Measurements from ENCODE around the gene DACT3. TPM values are rescaled to one million over a fixed set of nuclear protein-coding genes. Genes with fewer than 3 reads are reported as not detected.

DACT3 gene, protein sequence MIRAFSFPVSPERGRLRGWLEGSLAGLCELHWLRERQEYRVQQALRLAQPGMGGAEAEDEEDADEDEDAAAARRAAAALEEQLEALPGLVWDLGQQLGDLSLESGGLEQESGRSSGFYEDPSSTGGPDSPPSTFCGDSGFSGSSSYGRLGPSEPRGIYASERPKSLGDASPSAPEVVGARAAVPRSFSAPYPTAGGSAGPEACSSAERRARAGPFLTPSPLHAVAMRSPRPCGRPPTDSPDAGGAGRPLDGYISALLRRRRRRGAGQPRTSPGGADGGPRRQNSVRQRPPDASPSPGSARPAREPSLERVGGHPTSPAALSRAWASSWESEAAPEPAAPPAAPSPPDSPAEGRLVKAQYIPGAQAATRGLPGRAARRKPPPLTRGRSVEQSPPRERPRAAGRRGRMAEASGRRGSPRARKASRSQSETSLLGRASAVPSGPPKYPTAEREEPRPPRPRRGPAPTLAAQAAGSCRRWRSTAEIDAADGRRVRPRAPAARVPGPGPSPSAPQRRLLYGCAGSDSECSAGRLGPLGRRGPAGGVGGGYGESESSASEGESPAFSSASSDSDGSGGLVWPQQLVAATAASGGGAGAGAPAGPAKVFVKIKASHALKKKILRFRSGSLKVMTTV
- total RNA-seq = 1 to 10 TPM; 1.7 to 3.2 (median 2.7) TPM

DNA sequence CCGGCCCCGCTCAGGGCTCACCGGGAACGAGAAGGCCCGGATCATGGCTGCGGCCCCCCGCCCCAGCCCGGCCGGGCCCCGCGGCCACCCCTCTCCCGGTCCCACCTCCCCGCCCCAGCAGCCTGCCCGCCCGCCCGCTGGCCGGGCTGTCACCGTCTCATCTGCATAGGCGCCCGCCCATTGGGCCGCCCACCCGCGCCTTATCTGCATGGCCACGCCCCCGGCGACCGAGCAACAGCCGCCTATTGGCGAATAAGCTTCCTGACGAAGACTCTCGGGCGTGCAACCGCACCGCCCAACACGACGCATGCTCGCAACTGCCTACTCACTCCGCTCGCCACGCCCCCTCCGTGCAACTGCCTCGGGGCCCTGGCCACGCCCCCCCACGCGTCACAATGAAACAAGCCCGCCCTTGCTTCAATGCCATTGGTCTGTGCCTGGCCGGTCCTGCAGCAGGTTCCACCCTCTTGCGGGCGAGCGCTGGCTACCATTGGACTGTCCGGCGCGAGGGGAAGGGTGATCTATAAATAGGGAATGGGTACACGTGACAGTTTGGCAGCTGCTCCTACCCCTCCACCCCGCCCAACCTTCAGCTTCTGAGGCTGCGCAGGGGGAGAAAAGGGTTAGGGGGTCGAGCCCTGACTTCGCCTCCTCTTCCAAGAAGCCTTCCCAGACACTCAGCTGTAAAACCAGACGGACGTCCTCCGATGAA, at the start of gene DACT3:
TSS of gene DACT3 (minus strand) at position 163 of the 712 bp plus-strand sequence. CDS start at position 45, 118 bp downstream.
- Histone ChIP-seq H3K27me3 (no peaks in the 10 kb centered on the region), H3K4me3 (replicated peaks in 1 of 3) (peak within 1 kb of the TSS in 2 of 3 donors; percentile 18 to 47), H3K4me1 (peaks cover 19 to 20% of the 10 kb centered on the region in 2 donors), H3K9me3 (no peaks in the 10 kb centered on the region), H3K36me3 (no peaks in the 10 kb centered on the region), H3K27ac (peak within 1 kb of the TSS; percentile 52 to 58 (median 55))
- WGBS, 2 donors = 0 to 1% methylated on average over 15 to 25 of the region's 61 CpGs
- DNase-seq = peak; percentile 100
- no peak for TF ChIP-seq POLR2A (IDR thresholded peaks at IDR 0.05)
- TF ChIP-seq, protein P1, sequence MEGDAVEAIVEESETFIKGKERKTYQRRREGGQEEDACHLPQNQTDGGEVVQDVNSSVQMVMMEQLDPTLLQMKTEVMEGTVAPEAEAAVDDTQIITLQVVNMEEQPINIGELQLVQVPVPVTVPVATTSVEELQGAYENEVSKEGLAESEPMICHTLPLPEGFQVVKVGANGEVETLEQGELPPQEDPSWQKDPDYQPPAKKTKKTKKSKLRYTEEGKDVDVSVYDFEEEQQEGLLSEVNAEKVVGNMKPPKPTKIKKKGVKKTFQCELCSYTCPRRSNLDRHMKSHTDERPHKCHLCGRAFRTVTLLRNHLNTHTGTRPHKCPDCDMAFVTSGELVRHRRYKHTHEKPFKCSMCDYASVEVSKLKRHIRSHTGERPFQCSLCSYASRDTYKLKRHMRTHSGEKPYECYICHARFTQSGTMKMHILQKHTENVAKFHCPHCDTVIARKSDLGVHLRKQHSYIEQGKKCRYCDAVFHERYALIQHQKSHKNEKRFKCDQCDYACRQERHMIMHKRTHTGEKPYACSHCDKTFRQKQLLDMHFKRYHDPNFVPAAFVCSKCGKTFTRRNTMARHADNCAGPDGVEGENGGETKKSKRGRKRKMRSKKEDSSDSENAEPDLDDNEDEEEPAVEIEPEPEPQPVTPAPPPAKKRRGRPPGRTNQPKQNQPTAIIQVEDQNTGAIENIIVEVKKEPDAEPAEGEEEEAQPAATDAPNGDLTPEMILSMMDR (IDR thresholded peaks at IDR 0.05) = no peak
- intact Hi-C loops (cut with DNase I) = loop anchor here (5.0 kb wide), 3 partner anchors 44 to 134 kb away; partner anchors contain the start of gene CALM3

DNA sequence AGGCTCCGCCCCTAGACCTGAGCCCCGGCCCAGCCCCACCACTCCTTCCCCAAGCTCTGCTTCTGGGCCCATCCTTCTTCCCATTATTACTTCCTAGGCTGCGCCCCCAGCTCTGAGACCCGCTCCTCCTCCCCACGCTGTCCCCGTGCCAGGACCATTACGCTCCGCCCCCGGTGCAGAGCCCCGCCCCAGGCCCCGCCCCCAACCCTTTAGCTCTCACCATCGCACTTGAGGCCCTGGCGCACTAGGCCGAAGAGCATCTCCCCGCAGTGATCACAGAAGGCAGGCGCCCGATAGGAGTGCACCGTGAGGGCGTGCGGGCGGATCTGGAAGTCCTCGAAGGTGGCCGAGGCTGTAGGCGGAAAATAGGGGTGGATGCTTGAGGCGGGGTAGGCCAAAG, 49.7 kb upstream of the DACT3 start:
- H3K27me3 ChIP-seq = no peaks in the 10 kb centered on the region
- 84 to 87% methylated on average over 25 of the region's 25 CpGs for WGBS, 2 donors
- peaks cover 11 to 15% of the 10 kb centered on the region in 2 donors for H3K4me1 ChIP-seq
- TF ChIP-seq, protein P1 (IDR thresholded peaks at IDR 0.05) = no peak
- TF ChIP-seq POLR2A (IDR thresholded peaks at IDR 0.05) = no peak
- no peak overlapping the region for H3K27ac ChIP-seq
- intact Hi-C loops (cut with DNase I) = loop anchor here (5.0 kb wide), 1 partner anchor 37 kb away; the partner anchor contains the start of genes FKRP and STRN4
- peaks cover 8 to 20% of the 10 kb centered on the region in 2 donors for H3K36me3 ChIP-seq
- H3K9me3 ChIP-seq = no peaks in the 10 kb centered on the region
- no peak for DNase-seq
- no peak overlapping the region for H3K4me3 ChIP-seq (replicated peaks in 1 of 3)

DNA sequence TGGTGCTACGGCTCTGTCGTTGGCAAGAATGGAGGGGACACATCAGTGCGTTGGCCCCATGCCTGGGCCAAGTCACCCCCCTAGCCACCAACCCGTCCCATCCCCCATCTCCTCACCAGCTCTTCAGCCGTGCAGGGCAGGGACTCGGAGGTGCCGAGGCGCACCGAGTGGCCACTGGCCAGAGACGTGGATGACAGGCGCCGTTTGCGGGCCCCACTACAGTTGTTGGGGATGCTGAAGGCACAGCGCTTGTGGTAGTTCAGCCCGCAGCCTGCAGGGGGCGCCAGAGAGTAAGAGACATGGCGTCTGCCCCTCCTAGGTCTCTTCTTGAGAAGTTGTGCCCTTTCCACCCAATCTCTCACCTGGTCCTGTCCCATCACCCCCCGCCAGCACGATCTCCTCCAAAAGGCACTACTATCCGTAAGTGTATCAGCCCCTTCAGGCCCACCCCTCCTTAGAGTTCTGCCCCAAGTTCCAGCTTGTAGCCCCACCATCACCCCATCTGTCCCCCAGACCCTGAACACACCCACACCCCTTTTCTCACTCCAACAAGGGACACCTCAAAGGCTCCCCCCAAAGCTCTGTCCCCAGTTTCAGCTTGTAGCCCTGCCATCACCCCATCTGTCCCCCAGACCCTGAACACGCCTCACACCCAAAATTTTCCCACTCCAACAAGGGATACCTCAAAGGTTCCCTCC, 43.5 kb upstream of the DACT3 start:
- peak; percentile 65 to 70 for DNase-seq
- no peak overlapping the region for H3K4me3 ChIP-seq (replicated peaks in 1 of 3)
- no peak overlapping the region for H3K27ac ChIP-seq
- peaks cover 46 to 60% of the 10 kb centered on the region in 2 donors for H3K36me3 ChIP-seq
- no peaks in the 10 kb centered on the region for H3K9me3 ChIP-seq
- no peaks in the 10 kb centered on the region for H3K27me3 ChIP-seq
- H3K4me1 ChIP-seq = no peaks in the 10 kb centered on the region
- no peak for TF ChIP-seq POLR2A (IDR thresholded peaks at IDR 0.05)
- TF ChIP-seq, protein P1 (IDR thresholded peaks at IDR 0.05) = peak; percentile 68 to 96 (median 80)
- intact Hi-C loops (cut with DNase I) = no loop called here
- 41 to 56% methylated on average over 11 to 20 of the region's 21 CpGs for whole genome bisulfite sequencing, 2 donors

DNA sequence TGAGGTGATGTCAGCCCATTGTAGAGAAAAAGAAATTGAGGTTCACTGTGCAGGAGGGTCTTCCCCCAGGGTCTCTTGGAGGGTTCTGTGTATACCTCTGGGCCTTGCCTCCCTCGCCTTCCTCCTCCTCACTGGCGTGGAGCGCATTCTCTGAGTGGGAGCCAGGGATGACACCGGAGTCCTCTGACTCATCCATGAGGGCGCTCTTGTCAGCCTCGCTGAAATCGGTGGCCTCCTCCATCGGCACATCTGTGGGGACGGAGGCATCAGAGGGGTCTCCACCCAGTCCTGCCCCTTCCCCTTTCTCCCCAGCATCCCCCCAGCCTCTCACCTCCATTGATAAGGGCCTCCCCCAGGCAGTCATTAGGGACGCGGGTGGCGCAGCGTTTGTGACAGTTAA, 39.7 kb upstream of the DACT3 start:
- DNase-seq = no peak
- peaks cover 77 to 78% of the 10 kb centered on the region in 2 donors for H3K36me3 ChIP-seq
- WGBS, 2 donors = 93 to 95% methylated on average over 8 to 13 of the region's 13 CpGs
- H3K4me1 ChIP-seq = peaks cover 4 to 5% of the 10 kb centered on the region in 2 donors
- no peak overlapping the region for H3K27ac ChIP-seq
- no peaks in the 10 kb centered on the region for H3K27me3 ChIP-seq
- TF ChIP-seq, protein P1 (IDR thresholded peaks at IDR 0.05) = no peak
- TF ChIP-seq POLR2A (IDR thresholded peaks at IDR 0.05) = no peak
- no peaks in the 10 kb centered on the region for H3K9me3 ChIP-seq
- no peak overlapping the region for H3K4me3 ChIP-seq (replicated peaks in 1 of 3)
- intact Hi-C loops (cut with DNase I) = no loop called here

Measured in thyroid gland (tissue), 4 donors.